Middle frontal gyrus (tissue), 1 donor: ENCODE data around the gene GPD2.
"Not testable (repeated sequence)": the region's sequence is repeated elsewhere in the genome, so short reads cannot be mapped to it uniquely, and the experiment has no call there.

ENCODE experiments used
- DNase-seq: peaks from one replicate; pipeline ENCODE4 v3.0.0-alpha.2; 2015; ENCODE audit warnings: low spot score; ENCODE audit errors: extremely low spot score

GPD2 gene

DNA sequence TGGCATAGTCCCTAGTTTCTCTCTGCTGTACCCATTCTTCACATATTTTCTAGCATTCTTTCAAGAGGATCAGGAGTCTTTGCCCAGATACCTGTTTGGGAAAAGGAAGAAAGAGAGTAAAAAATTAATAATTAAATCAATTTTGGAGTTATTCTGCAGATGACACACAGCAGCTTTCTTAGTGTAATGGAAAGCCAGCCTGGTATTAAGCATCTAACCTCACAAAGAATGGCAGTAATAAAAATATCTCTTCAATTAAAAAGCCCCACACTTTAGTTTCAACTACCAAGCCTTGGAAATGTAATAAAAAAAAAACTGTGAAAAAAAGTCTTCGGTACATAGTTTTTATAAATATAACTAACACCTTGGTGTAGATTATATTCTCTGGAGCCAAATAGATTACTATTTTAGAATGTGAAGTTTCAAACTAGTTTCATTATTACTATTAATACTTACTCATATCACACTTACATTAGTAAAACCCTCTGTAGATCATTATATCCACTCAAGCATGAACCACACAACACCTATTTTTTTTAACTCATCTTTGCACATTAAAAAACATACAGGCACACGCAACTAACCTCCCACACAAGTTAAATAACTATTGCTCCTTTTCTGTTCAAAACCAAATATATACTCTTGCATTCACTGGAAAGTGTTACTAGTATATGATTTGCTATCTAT is 90.9 kb downstream of the GPD2 start:
- DNase-seq, result no peak

DNA sequence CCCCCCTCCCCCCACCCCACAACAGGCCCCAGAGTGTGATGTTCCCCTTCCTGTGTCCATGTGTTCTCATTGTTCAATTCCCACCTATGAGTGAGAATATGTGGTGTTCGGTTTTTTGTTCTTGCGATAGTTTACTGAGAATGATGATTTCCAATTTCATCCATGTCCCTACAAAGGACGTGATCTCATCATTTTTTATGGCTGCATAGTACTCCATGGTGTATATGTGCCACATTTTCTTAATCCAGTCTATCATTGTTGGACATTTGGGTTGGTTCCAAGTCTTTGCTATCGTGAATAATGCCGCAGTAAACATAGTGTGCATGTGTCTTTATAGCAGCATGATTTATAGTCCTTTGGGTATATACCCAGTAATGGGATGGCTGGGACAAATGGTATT is 92.4 kb downstream of the GPD2 start:
- DNase-seq, result not testable (repeated sequence)

DNA sequence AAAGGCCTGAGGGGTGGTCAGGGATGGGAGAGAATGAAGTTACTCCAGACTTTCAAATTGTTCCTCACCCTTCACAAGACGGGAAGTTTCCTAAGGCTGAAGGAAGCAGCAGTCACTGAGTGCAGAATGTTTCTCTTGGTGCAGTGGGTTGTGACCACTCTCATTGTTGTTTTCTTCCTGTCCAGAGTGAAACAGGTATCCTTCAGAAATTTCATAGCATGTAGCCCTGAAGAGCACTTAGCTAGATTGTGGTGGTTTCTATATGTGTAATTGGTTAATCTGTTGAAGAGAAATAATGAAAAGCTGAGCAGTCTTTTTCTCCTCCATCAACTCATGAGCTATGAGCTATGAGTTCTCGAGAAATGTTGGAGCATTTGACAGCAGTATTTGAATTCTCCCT is 96.8 kb downstream of the GPD2 start:
- DNase-seq, result no peak

DNA sequence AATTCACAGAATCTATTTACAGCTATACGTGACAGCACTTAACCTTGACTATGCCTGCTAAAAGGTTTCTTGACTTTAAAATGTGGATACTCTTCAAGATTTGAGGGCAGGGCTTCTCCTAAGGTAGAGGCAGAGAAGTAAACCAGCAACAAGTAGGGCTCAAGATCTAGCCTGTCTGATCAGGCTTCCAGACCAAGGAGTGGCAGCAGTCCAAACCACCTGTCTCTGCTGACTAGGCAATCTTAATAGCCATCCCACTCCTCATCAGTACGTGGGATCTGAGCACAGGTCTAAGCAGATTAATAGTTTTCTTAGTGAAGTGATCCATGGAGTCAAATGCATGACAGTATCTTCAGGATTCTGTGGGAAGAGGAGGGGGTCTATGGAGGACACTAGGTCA is 100.4 kb downstream of the GPD2 start:
- no peak for DNase-seq

DNA sequence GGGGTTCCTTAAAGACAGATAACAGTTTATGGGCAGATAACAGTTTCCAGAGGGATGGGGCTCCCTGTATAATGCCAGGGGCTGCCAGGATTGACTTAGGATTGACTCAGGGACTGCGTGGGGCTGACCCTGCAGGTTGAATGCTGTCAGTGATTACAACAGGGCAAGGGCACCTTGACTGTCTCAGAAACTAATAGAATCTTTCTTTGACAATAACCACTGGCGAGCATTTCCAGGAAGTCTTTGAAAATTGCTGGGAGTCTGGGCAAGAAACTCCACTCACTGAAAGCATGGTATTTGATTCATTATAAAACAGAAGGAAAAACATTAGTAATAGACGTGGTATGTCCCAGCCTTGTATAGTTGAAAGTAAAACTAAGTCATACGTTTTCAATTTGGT is 101.0 kb downstream of the GPD2 start:
- DNase-seq, result no peak

DNA sequence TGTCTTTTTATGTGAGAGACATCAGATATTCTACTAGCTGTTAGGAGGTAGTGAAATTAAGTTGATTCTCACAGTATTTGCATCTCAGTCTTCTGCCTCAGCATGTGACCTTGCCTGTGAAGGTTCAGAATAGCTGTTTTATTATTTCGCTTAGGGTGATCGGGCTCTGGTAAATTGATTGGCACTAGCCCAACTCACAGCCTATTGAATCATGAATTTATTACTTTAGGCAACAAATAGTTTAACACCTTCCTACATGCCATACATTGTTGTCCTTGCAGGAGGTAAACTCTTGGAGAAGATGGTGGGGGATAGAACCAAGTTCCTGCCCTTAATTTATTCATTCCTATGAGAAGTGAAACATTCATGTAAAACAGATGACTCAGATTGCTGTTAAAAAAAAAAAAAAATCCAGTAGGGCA is 101.9 kb downstream of the GPD2 start:
- no peak for DNase-seq

DNA sequence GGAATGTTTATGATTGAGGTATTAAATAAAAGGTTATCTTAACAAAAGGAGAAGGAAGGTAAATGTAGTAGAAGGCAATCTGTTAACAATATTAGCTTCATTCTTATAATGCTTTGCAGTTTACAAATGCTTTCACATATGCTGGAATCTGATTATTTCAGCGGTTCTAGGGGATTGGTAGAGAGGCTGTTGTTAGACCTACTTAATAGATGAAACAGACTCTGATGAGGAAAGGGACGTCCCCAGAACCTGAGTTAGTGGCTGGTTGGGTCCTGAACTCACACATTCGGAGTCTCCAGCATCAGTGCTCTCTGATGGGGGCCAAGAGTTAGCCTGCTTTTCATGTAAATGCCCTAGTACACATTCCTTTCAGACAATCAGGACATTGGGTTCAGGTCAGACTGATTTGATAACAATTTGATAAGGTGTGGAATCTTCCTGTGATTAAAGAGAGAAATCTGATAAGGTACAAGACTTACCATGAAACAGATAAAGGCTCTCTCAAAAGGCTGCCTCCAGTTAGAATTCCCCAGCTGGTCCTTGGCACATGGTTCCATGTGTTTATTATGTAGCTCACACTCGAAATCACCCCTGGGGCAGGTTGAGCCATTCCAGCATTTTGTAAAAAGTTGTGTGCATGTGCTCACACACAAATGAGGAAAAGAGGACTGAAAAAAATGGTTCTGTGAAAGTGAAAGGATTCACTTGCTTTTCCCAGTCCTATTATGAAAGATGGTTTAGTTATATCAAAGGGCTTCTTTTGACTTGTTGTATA is 103.1 kb downstream of the GPD2 start:
- DNase-seq, result no peak

DNA sequence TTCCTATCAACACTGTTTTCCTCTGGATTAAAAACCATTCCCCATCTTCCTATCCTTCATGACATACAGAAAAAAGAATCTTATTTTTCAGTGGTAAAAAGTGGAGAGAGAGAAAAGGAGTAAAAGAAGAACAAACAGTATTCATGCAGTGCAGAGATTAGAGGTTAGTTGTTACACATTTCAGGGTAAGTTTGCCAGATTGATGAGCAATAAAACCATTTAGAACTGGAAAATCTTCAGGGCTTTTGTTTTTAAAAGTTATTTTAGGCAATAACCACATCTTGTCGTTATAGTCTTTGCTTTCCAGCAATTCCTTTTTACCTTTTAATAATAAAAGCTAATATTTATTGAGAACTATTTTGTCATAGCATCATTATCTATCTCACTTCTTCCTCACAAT is 104.5 kb downstream of the GPD2 start:
- no peak for DNase-seq

DNA sequence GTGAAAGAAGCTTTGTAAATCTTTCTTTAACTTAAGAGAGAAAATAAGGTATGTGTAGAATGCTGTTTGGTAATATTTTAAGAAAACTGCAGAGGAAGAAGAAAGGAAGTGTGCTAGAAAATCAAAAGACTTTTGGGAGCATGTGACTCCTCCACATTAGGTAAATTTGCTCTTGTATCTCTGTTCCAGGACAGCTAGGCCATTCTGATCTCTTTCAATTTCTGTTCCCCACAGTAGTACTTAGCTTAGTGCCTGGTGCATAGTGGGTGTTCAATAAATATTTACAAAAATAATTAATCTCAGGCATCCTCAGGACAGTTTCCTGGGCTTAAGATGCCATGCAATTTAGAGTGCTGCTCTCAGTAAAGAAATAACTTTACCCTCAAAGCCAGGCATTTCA is 105.0 kb downstream of the GPD2 start:
- DNase-seq, result no peak

DNA sequence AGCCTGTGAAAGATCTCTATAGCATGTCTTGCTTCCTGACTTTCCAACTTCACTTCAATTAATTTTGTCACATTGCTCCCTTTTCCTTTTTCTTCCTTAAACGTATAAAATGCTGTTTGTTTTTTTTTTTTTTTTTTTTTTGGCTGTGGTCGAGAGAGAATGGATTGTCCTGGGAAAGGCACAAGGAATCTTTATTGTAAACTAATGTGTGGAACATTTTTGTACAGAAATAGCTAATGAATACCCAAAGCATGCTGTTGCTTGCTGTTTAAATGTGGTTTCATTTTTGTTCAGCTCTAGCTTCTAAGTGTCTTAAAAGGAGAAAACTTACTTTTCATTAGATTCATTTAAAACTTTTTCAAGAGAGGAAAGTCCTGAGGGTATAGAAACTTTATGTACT is 105.5 kb downstream of the GPD2 start:
- DNase-seq, result no peak

DNA sequence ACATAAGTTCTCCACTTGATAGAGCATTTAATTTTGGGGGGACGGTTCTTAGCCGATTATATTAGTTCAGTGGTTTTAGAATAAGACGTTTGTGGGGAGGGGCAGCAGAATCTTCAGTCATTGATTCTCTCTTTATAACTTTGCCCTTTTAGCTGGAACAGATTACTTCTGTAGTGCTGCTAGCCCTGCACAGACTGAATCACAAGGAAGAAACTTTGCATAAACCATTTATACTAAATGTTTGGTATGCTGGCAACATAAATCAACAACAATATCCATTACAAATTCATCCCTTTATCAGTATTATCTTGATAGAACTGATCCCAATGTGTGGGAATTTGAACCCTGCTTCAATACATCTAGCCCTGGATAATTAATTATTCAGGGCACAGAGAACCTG is 112.2 kb downstream of the GPD2 start:
- DNase-seq, result no peak

DNA sequence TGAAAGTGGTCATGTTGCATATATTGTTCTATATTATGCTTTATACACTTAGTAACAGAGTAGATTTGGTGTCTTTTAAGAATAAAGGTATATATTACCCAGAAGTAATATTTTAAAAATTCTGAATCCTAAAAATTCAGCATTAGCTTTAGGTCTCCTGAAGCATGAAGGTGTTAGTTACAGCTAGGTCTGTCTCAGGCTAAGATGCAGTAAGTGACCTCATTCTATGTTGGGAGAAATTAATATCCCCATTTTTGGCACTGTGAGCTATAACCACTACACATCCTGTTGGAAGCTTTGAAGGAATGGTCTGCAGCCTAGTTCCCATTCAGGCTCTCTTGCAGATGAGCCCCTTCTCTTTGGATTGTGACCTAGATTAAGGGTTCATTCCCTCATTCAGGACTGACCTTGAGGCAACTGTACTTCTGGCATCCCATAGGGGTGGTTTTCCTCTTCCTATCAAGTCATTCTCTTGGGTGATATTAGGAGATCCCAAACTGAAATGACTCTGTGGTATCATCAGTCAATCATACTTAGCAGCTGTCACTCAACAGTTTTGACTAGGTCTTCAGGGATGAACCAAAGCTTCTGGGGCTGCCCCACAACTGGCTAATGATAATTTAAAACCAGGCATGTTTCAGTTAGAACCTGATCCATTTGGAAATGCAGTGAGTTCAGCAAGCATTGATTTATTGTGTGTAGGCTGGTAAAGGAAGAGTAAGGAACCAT is 117.7 kb downstream of the GPD2 start:
- no peak for DNase-seq

DNA sequence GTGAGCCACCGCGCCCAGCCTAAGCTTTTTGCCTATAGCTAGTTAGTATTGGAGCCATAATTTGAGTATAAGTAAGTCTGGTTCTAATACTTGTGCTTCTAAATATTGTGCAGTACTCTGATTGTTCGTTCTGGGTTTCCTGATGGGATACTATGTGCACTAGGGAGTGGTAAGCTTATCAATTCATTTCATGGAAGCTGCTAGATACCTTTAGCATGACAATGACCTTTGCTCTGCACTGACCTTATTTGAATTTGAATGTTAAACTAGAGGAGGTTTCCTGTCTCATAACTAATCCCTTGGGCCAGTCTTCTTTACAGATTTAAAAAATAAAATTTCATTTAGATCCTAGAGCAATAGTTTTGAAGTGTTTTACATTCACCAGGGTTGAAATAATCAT is 125.1 kb downstream of the GPD2 start:
- DNase-seq, result no peak

DNA sequence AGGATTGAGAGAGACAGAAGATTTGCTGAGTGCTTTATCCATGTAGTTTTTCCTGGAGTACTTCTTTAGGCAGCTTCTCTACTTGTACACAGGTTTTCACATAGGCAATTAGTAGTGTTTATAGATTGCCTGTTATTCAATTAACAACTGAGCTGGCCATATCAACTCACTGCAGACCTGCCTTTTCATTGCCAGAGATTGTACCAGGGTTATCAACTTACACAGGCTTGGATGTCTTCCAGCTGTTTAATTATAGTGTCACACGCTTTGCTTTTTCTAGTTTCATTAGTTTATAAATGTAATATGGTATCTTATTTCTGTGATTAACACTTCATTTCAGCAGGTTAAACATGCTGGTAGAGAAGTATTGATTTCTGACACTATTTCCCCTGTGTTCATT is 125.9 kb downstream of the GPD2 start:
- DNase-seq, result no peak

DNA sequence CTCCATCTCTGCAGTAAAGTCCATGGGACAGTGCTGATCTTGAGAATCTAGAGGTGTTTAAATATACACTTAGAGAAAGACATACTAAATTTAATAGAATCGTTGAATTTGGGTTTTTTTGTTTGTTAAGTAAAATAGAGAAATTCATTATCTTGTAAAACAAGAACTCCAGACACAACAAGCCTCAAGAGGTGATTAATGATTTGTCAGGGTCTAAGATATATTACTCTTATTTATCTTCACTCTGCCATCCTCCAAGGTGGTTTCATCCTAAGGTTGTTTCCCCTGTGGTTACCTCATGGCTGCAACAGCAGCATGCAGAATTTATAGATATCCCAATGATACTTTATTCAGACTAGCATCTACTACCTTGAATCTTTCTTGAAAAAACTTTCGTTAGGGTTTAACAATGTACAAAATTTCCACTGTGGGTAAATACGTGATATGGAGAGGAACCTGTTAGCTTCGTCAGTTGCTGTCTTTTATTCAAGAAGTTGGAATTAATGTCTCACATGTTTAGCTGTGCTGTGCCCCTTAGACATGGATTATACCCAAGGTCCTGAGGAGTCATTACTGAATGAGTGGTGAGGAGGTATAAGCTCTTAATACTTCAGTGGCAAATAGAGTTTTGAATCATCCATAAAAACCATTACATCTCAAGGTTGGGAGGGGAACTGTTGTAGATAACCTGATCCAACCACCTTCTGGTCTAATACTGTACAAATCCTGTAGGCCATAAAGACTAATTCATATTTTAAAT is 128.0 kb downstream of the GPD2 start:
- DNase-seq, result no peak

DNA sequence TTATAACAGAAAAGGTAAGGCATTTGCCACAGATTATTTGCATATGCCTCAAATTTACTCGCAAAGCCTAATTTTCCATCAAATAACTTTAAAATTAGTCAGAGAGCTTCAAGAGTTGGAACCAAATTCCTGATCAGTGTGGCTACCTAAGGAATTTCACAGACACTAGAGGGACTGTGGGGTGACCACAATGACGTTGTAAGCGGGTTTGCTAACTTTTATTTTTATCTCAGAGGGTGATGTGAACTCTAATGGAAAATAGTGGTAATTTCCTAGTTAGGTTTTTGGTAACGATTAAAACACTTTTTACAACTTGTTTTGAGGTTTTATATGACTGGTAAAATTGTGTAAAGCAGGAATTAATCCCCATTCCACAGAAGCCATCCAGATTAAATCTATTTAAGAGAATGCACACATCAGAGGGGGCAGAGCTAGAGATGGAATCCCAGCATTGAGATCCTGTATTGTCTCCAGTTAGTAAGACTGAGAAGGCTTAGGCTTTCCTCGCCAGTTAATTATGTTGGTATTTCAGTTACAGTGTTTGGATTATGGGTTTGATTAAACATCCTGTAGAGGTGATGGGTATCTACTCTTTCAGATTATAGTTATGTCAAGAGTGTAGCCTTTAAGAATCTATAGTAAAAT is 129.0 kb downstream of the GPD2 start:
- DNase-seq, result no peak

DNA sequence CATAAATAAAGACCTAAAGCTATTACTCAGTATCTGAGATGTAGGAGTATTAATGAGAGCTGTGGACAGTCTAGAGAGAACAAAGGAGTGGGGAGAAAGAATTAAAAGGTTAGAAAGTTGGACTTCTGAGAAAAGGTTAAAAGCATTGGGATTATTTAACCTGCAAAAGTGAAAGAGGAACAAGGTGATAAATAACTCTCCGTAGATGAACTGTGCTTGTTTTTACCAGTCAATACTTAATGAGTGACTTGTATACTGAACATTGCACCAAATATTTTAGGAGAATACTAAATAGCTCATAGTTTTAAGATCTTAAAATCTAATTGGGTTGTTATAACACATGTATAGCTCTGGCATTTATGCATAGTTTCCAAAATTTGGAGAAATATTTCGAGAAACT is 137.5 kb downstream of the GPD2 start:
- DNase-seq, result no peak

DNA sequence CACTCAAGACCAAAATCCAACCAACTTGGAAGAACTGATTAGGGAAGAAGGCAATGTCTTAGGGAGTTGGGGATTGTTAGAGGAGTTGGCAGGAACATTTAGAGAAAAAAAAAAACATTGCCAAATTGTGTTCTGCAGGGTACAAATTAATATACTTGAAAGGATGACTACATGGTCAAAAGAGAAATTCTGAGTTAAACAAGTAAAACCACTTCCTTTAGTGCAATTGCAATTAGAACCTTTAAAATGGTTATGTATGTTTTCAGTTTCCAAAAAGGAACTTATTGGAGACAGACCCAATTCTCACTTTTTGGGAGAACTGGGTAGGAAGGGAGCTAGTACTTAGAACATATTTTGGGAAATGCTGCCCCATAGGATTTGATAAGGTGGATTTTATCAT is 137.9 kb downstream of the GPD2 start:
- no peak for DNase-seq

DNA sequence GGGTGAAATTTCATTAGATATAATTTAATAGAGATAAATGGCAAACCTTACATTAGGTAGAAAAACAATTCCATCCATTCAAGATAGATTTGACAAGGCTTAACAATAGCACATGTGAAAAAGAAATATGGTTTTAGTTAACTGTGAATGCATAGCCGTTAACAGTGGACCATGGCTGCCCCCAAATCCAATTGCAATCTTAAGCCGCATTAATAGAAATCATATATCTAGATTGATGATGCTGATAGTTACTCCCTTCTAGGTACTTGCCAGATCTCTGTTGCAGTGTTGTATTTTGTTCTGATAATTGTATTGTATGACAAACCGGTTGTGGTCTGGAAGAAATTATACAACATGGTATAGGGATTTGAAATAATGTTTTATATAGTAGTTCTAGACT is 139.8 kb downstream of the GPD2 start:
- DNase-seq, result no peak

DNA sequence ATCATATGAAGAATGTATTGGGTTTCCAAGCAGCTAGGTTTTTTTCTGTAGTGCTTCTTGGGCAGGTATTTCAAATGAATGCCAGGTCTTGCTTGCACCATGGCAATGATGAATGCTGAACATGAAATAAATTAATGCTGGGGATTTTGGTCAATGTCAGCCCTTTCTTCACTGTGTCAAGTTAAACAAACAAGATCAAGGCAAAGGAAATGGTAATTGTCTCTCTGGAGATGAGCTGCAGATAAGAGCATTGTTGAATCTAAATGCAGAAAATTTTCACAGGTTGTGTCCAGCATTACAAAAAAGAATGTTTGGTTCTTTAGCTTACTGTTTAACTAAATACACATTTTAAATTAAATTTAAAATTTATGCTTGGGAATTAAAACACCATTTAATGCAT is 144.3 kb downstream of the GPD2 start:
- no peak for DNase-seq

DNA sequence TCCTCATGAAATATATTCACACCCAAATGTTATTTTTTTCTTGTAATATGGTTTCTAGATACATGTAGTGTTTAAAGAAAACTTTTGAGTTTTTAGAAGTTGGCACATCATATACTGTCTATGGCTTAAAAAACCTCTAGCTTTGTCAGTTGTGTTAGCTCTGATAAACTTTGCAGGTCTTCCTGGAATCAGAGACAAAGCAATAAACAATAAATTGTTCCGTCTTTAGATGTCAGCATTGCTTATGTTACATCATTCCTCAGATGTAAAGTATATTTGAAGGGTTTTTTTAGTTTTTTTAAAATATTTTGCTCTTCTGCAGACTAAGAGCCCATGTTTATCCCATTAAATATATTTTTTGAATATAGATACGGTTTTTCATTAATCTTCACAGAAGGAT is 145.1 kb downstream of the GPD2 start:
- DNase-seq, result no peak
